HG03108 (cell line): ENCODE results near the gene GNAL.

ENCODE experiments used
- ATAC-seq: cut with Tn5 transposase; IDR thresholded peaks from one replicate; pipeline ENCODE4 v1.9.1; 2021; ENCODE audit warnings: moderate library complexity; ENCODE audit not compliant: unreplicated experiment

The GNAL gene

GRCh38 chr18:11719050-11719449 is 30.0 kb downstream of the GNAL start:
- ATAC-seq = no peak

- no peak for ATAC-seq
These were observed 30.6 kb downstream of the GNAL start for GRCh38 chr18:11719621-11720020.

- no peak for ATAC-seq
These were observed 32.7 kb downstream of the GNAL start for GRCh38 chr18:11721720-11722119.

- ATAC-seq = no peak
These were observed 35.7 kb downstream of the GNAL start for GRCh38 chr18:11724781-11725180.

- ATAC-seq = no peak
These were observed 37.5 kb downstream of the GNAL start for GRCh38 chr18:11726556-11726955.

GRCh38 chr18:11728249-11728648 is 39.2 kb downstream of the GNAL start:
- ATAC-seq = no peak

- no peak for ATAC-seq
These were observed 40.5 kb downstream of the GNAL start for GRCh38 chr18:11729556-11729955.

- no peak for ATAC-seq
These were observed 44.0 kb downstream of the GNAL start for GRCh38 chr18:11733031-11733430.

GRCh38 chr18:11736656-11737055 is 47.6 kb downstream of the GNAL start:
- no peak for ATAC-seq

- no peak for ATAC-seq
These were observed 50.8 kb downstream of the GNAL start for GRCh38 chr18:11739893-11740292.

- ATAC-seq = no peak
These were observed 51.4 kb downstream of the GNAL start for GRCh38 chr18:11740461-11740860.

GRCh38 chr18:11741505-11742145 is 52.6 kb downstream of the GNAL start:
- no peak for ATAC-seq

- ATAC-seq = no peak
These were observed 56.5 kb downstream of the GNAL start for GRCh38 chr18:11745521-11745920.

GRCh38 chr18:11747286-11747685 is 58.2 kb downstream of the GNAL start:
- no peak for ATAC-seq

- no peak for ATAC-seq
These were observed 58.7 kb downstream of the GNAL start for GRCh38 chr18:11747731-11748130.

- no peak for ATAC-seq
These were observed 60.2 kb downstream of the GNAL start for GRCh38 chr18:11749305-11749704.

GRCh38 chr18:11750171-11750570 is 61.1 kb downstream of the GNAL start:
- no peak for ATAC-seq

- ATAC-seq = no peak
These were observed 61.7 kb downstream of the GNAL start for GRCh38 chr18:11750581-11751310.

- ATAC-seq = no peak
These were observed 62.5 kb downstream of the GNAL start for GRCh38 chr18:11751341-11752115.

GRCh38 chr18:11752116-11752911 is 63.2 kb downstream of the GNAL start:
- ATAC-seq = no peak

- no peak for ATAC-seq
These were observed 65.9 kb downstream of the GNAL start for GRCh38 chr18:11754979-11755378.
